ENCODE data around the gene TBCD.

Gene TBCD

GRCh38 chr17:82866590-82867191 lies 114.8 kb downstream of the TBCD start:
- no peak for TF ChIP-seq CTCF (IDR thresholded peaks at IDR 0.05; ENCODE audit: control extremely low read depth, extremely low read depth, low read depth, missing control alignments)
- POLR2A ChIA-PET: no interaction called here
- no peak for DNase-seq (ENCODE audit: extremely low spot score)
- CTCF ChIA-PET: interaction anchor here (1.5 kb wide), 1 partner anchor 8 kb away, joined by 5 read pairs; no protein-coding TSS in a partner anchor

GRCh38 chr17:82867763-82868325 lies 116.0 kb downstream of the TBCD start:
- ChIA-PET CTCF (no interaction called here), POLR2A (no interaction called here)
- DNase-seq (ENCODE audit: extremely low spot score): no peak
- no peak for TF ChIP-seq CTCF (IDR thresholded peaks at IDR 0.05; ENCODE audit: control extremely low read depth, extremely low read depth, low read depth, missing control alignments)

- TF ChIP-seq CTCF (IDR thresholded peaks at IDR 0.05; ENCODE audit: control extremely low read depth, extremely low read depth, low read depth, missing control alignments): no peak
- ChIA-PET POLR2A (no interaction called here), CTCF (interaction anchor here (1.2 kb wide), 1 partner anchor 25 kb away, joined by 3 read pairs; no protein-coding TSS in a partner anchor)
- DNase-seq (ENCODE audit: extremely low spot score): no peak
Observed at GRCh38 chr17:82868715-82869131, 116.9 kb downstream of the TBCD start.

- no peak for TF ChIP-seq CTCF (IDR thresholded peaks at IDR 0.05; ENCODE audit: control extremely low read depth, extremely low read depth, low read depth, missing control alignments)
- ChIA-PET POLR2A (no interaction called here), CTCF (interaction anchor here (1.2 kb wide), 1 partner anchor 26 kb away, joined by 3 read pairs; no protein-coding TSS in a partner anchor)
- no peak for DNase-seq (ENCODE audit: extremely low spot score)
Observed at GRCh38 chr17:82869536-82869935, 117.7 kb downstream of the TBCD start.

- no peak for TF ChIP-seq CTCF (IDR thresholded peaks at IDR 0.05; ENCODE audit: control extremely low read depth, extremely low read depth, low read depth, missing control alignments)
- CTCF ChIA-PET: interaction anchor here (0.9 to 2.1 kb wide), 3 partner anchors 7 to 53 kb away, joined by 3 to 5 read pairs (median 3); no protein-coding TSS in a partner anchor
- POLR2A ChIA-PET: no interaction called here
Observed at GRCh38 chr17:82870091-82870491, 118.2 kb downstream of the TBCD start.

GRCh38 chr17:82870541-82870940 lies 118.7 kb downstream of the TBCD start:
- ChIA-PET POLR2A (no interaction called here), CTCF (interaction anchor here (0.9 to 3.5 kb wide), 9 partner anchors 7 to 164 kb away, joined by 3 to 21 read pairs (median 3); no protein-coding TSS in a partner anchor)
- DNase-seq (ENCODE audit: extremely low spot score): no peak
- no peak for TF ChIP-seq CTCF (IDR thresholded peaks at IDR 0.05; ENCODE audit: control extremely low read depth, extremely low read depth, low read depth, missing control alignments)

More at GRCh38 chr17:82870091-82870491, 118.2 kb downstream of the TBCD start:
- no peak for DNase-seq (ENCODE audit: extremely low spot score)
